MM.1S (cell line): ENCODE results near the gene MEFV.

Experiments used
- DNase-seq: peaks from one replicate; pipeline ENCODE4 v3.0.0-alpha.2; 2015
- H2AFZ ChIP-seq: fragments of 300-600 bp; sonication (generic); 2 replicates; pipeline ENCODE4 v1.6.0; 2016; ENCODE audit warnings: antibody characterized with exemption, low read length
- H3F3A ChIP-seq: fragments of 300-600 bp; sonication (generic); 2 replicates; pipeline ENCODE4 v1.6.1; 2016; ENCODE audit warnings: mild to moderate bottlenecking, antibody characterized with exemption, low read length, moderate library complexity, mixed read lengths; ENCODE audit not compliant: insufficient read depth
- H3K27ac ChIP-seq: fragments of 300-600 bp; sonication (generic); 2 replicates; pipeline ENCODE4 v1.5.1; 2016; ENCODE audit warnings: mild to moderate bottlenecking, low read length
- H3K27me3 ChIP-seq: fragments of 300-600 bp; sonication (generic); replicated peaks from 2 replicates; pipeline ENCODE4 v1.6.0; 2016; ENCODE audit warnings: low read length; ENCODE audit not compliant: insufficient read depth
- H3K36me3 ChIP-seq: fragments of 300-600 bp; sonication (generic); replicated peaks from 2 replicates; pipeline ENCODE4 v1.6.1; 2016; ENCODE audit warnings: mild to moderate bottlenecking, low read length, mixed read lengths; ENCODE audit not compliant: insufficient read depth
- H3K4me1 ChIP-seq: fragments of 300-600 bp; sonication (generic); 2 replicates; pipeline ENCODE4 v1.6.1; 2016; ENCODE audit warnings: low read length, mixed read lengths
- H3K4me2 ChIP-seq: fragments of 300-600 bp; sonication (generic); 2 replicates; pipeline ENCODE4 v1.6.0; 2016; ENCODE audit warnings: low read depth, low read length
- H3K4me3 ChIP-seq: fragments of 300-600 bp; sonication (generic); 2 replicates; pipeline ENCODE4 v1.5.1; 2016; ENCODE audit warnings: low read length, mixed read lengths
- H3K79me2 ChIP-seq: fragments of 300-600 bp; sonication (generic); 2 replicates; pipeline ENCODE4 v1.6.1; 2016; ENCODE audit warnings: mixed run types, low read length, mixed read lengths
- H3K9ac ChIP-seq: fragments of 300-600 bp; sonication (generic); 2 replicates; pipeline ENCODE4 v1.6.1; 2016; ENCODE audit warnings: low read length, mixed read lengths
- H3K9me2 ChIP-seq: fragments of 300-600 bp; sonication (generic); replicated peaks from 2 replicates; pipeline ENCODE4 v1.6.1; 2016; ENCODE audit warnings: mild to moderate bottlenecking, low read length, mixed read lengths; ENCODE audit not compliant: insufficient read depth
- H3K9me3 ChIP-seq: fragments of 300-600 bp; sonication (generic); replicated peaks from 2 replicates; pipeline ENCODE4 v1.6.1; 2016; ENCODE audit warnings: mild to moderate bottlenecking, low read length, mixed read lengths; ENCODE audit not compliant: insufficient read depth
- H4K20me1 ChIP-seq: fragments of 300-600 bp; sonication (generic); 2 replicates; pipeline ENCODE4 v1.6.1; 2016; ENCODE audit warnings: mild to moderate bottlenecking, low read length, moderate library complexity, mixed read lengths; ENCODE audit not compliant: insufficient read depth
- CTCF ChIP-seq: fragments of 300-600 bp; sonication (generic); IDR thresholded peaks from 2 replicates; pipeline ENCODE4 v1.5.1; 2016; ENCODE audit warnings: antibody characterized with exemption, low read length, mixed read lengths
- EZH2 ChIP-seq: fragments of 300-600 bp; sonication (generic); optimal IDR thresholded peaks from 2 replicates; pipeline ENCODE3; 2017; ENCODE audit warnings: low read depth, mild to moderate bottlenecking, antibody characterized with exemption, low read length, mixed read lengths
- EZH2phosphoT487 ChIP-seq: fragments of 300-600 bp; sonication (generic); IDR thresholded peaks from 2 replicates; pipeline ENCODE4 v1.6.1; 2018; ENCODE audit warnings: antibody characterized with exemption, low read length

MEFV gene

GRCh38 chr16:3248596-3248995, 7.8 kb downstream of the MEFV start:
- no peak overlapping the region for H2AFZ ChIP-seq
- H3F3A ChIP-seq: no peaks in the 10 kb centered on the region
- no peaks in the 10 kb centered on the region for H4K20me1 ChIP-seq
- H3K9me2 ChIP-seq: no peaks in the 10 kb centered on the region
- no peak overlapping the region for H3K9ac ChIP-seq
- TF ChIP-seq CTCF (no peak), EZH2phosphoT487 (no peak), EZH2 (no peak)
- no peaks in the 10 kb centered on the region for H3K4me1 ChIP-seq
- H3K4me3 ChIP-seq: no peak overlapping the region
- H3K9me3 ChIP-seq: no peaks in the 10 kb centered on the region
- no peak overlapping the region for H3K4me2 ChIP-seq
- DNase-seq: no peak
- H3K27me3 ChIP-seq: peaks cover 44% of the 10 kb centered on the region
- no peaks in the 10 kb centered on the region for H3K36me3 ChIP-seq
- H3K79me2 ChIP-seq: no peaks in the 10 kb centered on the region
- H3K27ac ChIP-seq: no peak overlapping the region

GRCh38 chr16:3246876-3247275, 9.6 kb downstream of the MEFV start:
- Histone ChIP-seq H3K27me3 (peaks cover 46% of the 10 kb centered on the region), H3K79me2 (no peaks in the 10 kb centered on the region), H4K20me1 (no peaks in the 10 kb centered on the region), H3F3A (no peaks in the 10 kb centered on the region), H3K9me2 (no peaks in the 10 kb centered on the region), H2AFZ (no peak overlapping the region), H3K36me3 (no peaks in the 10 kb centered on the region), H3K9me3 (no peaks in the 10 kb centered on the region), H3K4me3 (no peak overlapping the region), H3K9ac (no peak overlapping the region), H3K4me2 (no peak overlapping the region), H3K27ac (no peak overlapping the region), H3K4me1 (no peaks in the 10 kb centered on the region)
- no peak for DNase-seq
- no peak for TF ChIP-seq CTCF

GRCh38 chr16:3246002-3246401, 10.4 kb downstream of the MEFV start:
- TF ChIP-seq EZH2phosphoT487 (no peak), EZH2 (no peak), CTCF (no peak)
- no peak overlapping the region for H3K4me2 ChIP-seq

More at GRCh38 chr16:3246002-3246401, 10.4 kb downstream of the MEFV start:
- Histone ChIP-seq H3K9me3 (no peaks in the 10 kb centered on the region), H3K79me2 (no peaks in the 10 kb centered on the region), H3K36me3 (no peaks in the 10 kb centered on the region), H3F3A (no peaks in the 10 kb centered on the region), H3K27me3 (peaks cover 55% of the 10 kb centered on the region), H3K27ac (no peak overlapping the region), H3K4me1 (no peaks in the 10 kb centered on the region), H2AFZ (no peak overlapping the region), H3K9me2 (no peaks in the 10 kb centered on the region), H3K4me3 (no peak overlapping the region), H3K9ac (no peak overlapping the region), H4K20me1 (no peaks in the 10 kb centered on the region)
- no peak for DNase-seq
